CD14-positive monocyte (primary cell): ENCODE measurements around the gene RDH13. TPM values are rescaled to one million over a fixed set of nuclear protein-coding genes. Genes with fewer than 3 reads are reported as not detected.

Experiments used
- DNase-seq, 3 donors: peaks; one replicate each; pipeline ENCODE4 v3.0.0-alpha.2; 2011 to 2022
- H2AFZ ChIP-seq: 2 replicates; pipeline ENCODE4 v1.6.0; 2012; ENCODE audit warnings: mild to moderate bottlenecking, low read depth, low read length, inconsistent platforms; ENCODE audit not compliant: insufficient read depth, poor library complexity, severe bottlenecking
- H3K27ac ChIP-seq, 2 donors: 1 replicate in 1 of 2; 2 replicates in 1 of 2; pipeline ENCODE4 v1.5.1; 2012 to 2013; ENCODE audit warnings: low read length in 2 of 2, control low read depth in 1 of 2, inconsistent platforms in 1 of 2, low read depth in 1 of 2, mild to moderate bottlenecking in 1 of 2
- H3K27me3 ChIP-seq, 2 donors: one replicate each; pipeline versions ENCODE4 v1.6.0 to v1.6.1; 2011 to 2013; ENCODE audit warnings: low read length in 2 of 2; ENCODE audit not compliant: control insufficient read depth in 2 of 2, insufficient read depth in 2 of 2
- H3K36me3 ChIP-seq, 2 donors: replicated peaks in 1 of 2; 1 replicate in 1 of 2; 2 replicates in 1 of 2; pipeline versions ENCODE4 v1.5.1 to v1.6.1; 2012 to 2013; ENCODE audit warnings: low read length in 2 of 2, control low read depth in 1 of 2, inconsistent platforms in 1 of 2, mild to moderate bottlenecking in 1 of 2; ENCODE audit not compliant: insufficient read depth in 2 of 2, control insufficient read depth in 1 of 2
- H3K4me1 ChIP-seq, 2 donors: 1 replicate in 1 of 2; 2 replicates in 1 of 2; pipeline versions ENCODE4 v1.5.1 to v1.6.1; 2012 to 2013; ENCODE audit warnings: low read length in 2 of 2, control low read depth in 1 of 2, inconsistent platforms in 1 of 2, mild to moderate bottlenecking in 1 of 2, moderate library complexity in 1 of 2; ENCODE audit not compliant: insufficient read depth in 2 of 2, control insufficient read depth in 1 of 2
- H3K4me2 ChIP-seq: replicated peaks from 2 replicates; pipeline ENCODE3; 2012; ENCODE audit warnings: low read length, moderate library complexity, mild to moderate bottlenecking; ENCODE audit not compliant: poor library complexity, severe bottlenecking; ENCODE audit errors: extremely low read depth
- H3K4me3 ChIP-seq, 3 experiments: fragments of 200-600 bp in 1 of 3; sonication (generic) in 1 of 3; replicated peaks in 1 of 3; 1 replicate in 2 of 3; 2 replicates in 1 of 3; pipeline ENCODE4 v1.5.1; 2011 to 2013; ENCODE audit warnings: low read length in 3 of 3, mild to moderate bottlenecking in 3 of 3, control low read depth in 2 of 3, low read depth in 2 of 3, inconsistent platforms in 1 of 3, moderate library complexity in 1 of 3
- H3K79me2 ChIP-seq: 2 replicates; pipeline ENCODE4 v1.6.0; 2012; ENCODE audit warnings: mild to moderate bottlenecking, control low read depth, inconsistent platforms, low read length, moderate library complexity; ENCODE audit not compliant: insufficient read depth
- H3K9ac ChIP-seq: 2 replicates; pipeline ENCODE4 v1.6.0; 2017; ENCODE audit warnings: low read length, mild to moderate bottlenecking; ENCODE audit not compliant: insufficient read depth, poor library complexity, severe bottlenecking
- H3K9me3 ChIP-seq, 2 donors: replicated peaks in 1 of 2; 1 replicate in 1 of 2; 2 replicates in 1 of 2; pipeline versions ENCODE4 v1.5.1 to v1.6.1; 2012 to 2013; ENCODE audit warnings: low read length in 2 of 2, control low read depth in 1 of 2; ENCODE audit not compliant: control insufficient read depth in 1 of 2, insufficient read depth in 1 of 2
- H4K20me1 ChIP-seq: 2 replicates; pipeline ENCODE4 v1.6.0; 2012; ENCODE audit warnings: mild to moderate bottlenecking, low read length, control low read depth, moderate library complexity; ENCODE audit not compliant: insufficient read depth
- H3K27ac Mint-ChIP-seq, 7 donors: one replicate each; pipeline ENCODE4 v1.8.0; 2020; ENCODE audit warnings: mild to moderate bottlenecking in 7 of 7, mixed read lengths in 7 of 7, moderate library complexity in 6 of 7, inconsistent platforms in 2 of 7
- H3K27me3 Mint-ChIP-seq, 3 donors: one replicate each; pipeline ENCODE4 v1.8.0; 2021 to 2022; ENCODE audit warnings: low read depth in 3 of 3, mild to moderate bottlenecking in 3 of 3, mixed read lengths in 3 of 3, moderate library complexity in 3 of 3, inconsistent platforms in 1 of 3
- H3K36me3 Mint-ChIP-seq, 2 donors: one replicate each; pipeline ENCODE4 v1.8.0; 2020; ENCODE audit warnings: mixed read lengths in 2 of 2, inconsistent platforms in 1 of 2, mild to moderate bottlenecking in 1 of 2
- H3K4me1 Mint-ChIP-seq: one replicate; pipeline ENCODE4 v1.8.0; 2020; ENCODE audit warnings: mild to moderate bottlenecking, mixed read lengths
- H3K4me3 Mint-ChIP-seq, 2 donors: one replicate each; pipeline ENCODE4 v1.8.0; 2020; ENCODE audit warnings: mild to moderate bottlenecking in 2 of 2, mixed read lengths in 2 of 2, moderate library complexity in 1 of 2
- H3K9me3 Mint-ChIP-seq, 7 donors: one replicate each; pipeline ENCODE4 v1.8.0; 2020 to 2022; ENCODE audit warnings: mixed read lengths in 7 of 7, mild to moderate bottlenecking in 6 of 7, moderate library complexity in 6 of 7, inconsistent platforms in 2 of 7
- WGBS: methylation state at CpG from one replicate; pipeline ENCODE4 v1.1.5; 2013; ENCODE audit warnings: missing lambda C conversion rate; ENCODE audit not compliant: insufficient coverage; 5-methylcytosine and 5-hydroxymethylcytosine counted together
- intact Hi-C, 2 donors: fragments of 100-400 bp; cut with micrococcal nuclease; formaldehyde crosslinking; loops; one replicate each; pipeline versions ENCODE4 v1.15.0 to v1.15.1; 2023
- polyA plus RNA-seq, 3 donors: library from polyadenylated mRNA; depleted of rRNA in 1 of 3; unstranded in 2 of 3; stranded (reverse) in 1 of 3; fragments of 300-500 nt in 2 of 3; fragments of >200 nt in 1 of 3; fragmentation: Illumina TruSeq in 2 of 3; gene quantifications; 1 replicate in 2 of 3; 2 replicates in 1 of 3; pipeline ENCODE4 v1.2.3, GENCODE V29; 2012 to 2021
- TF ChIP-seq, protein P1 (sequence below): fragments of 200-600 bp; IDR thresholded peaks from one replicate; pipeline ENCODE4 v1.8.0; 2022; ENCODE audit warnings: antibody characterized with exemption, mild to moderate bottlenecking

Gene RDH13
- polyA plus RNA-seq, 3 donors: 1.6 to 4.0 (median 2.3) TPM

- Histone ChIP-seq H3K4me2 (no peak overlapping the region), H3K27me3 (peaks cover 15 to 45% of the 10 kb centered on the region in 2 donors), H3K27ac (no peak overlapping the region), H3K4me3 (no peak overlapping the region), H3K36me3 (no peaks in the 10 kb centered on the region), H3K4me1 (peaks cover 20 to 25% of the 10 kb centered on the region in 2 donors), H3K9ac (no peak overlapping the region), H3K79me2 (no peaks in the 10 kb centered on the region), H2AFZ (no peak overlapping the region), H3K9me3 (peaks cover 6 to 7% of the 10 kb centered on the region in 2 donors), H4K20me1 (no peaks in the 10 kb centered on the region)
- Mint-ChIP-seq H3K4me3 (no peak overlapping the region), H3K27ac (no peak overlapping the region), H3K9me3 (peaks cover 4 to 39% (median 22%) of the 10 kb centered on the region in 7 donors), H3K27me3 (peaks cover 55 to 72% (median 58%) of the 10 kb centered on the region in 3 donors), H3K36me3 (peaks cover 2 to 5% of the 10 kb centered on the region in 2 donors), H3K4me1 (peaks cover 29% of the 10 kb centered on the region)
- intact Hi-C loops: no loop called here
- no peak for DNase-seq
- 50% methylated on average over 3 of the region's 8 CpGs for WGBS
- TF ChIP-seq, protein P1, sequence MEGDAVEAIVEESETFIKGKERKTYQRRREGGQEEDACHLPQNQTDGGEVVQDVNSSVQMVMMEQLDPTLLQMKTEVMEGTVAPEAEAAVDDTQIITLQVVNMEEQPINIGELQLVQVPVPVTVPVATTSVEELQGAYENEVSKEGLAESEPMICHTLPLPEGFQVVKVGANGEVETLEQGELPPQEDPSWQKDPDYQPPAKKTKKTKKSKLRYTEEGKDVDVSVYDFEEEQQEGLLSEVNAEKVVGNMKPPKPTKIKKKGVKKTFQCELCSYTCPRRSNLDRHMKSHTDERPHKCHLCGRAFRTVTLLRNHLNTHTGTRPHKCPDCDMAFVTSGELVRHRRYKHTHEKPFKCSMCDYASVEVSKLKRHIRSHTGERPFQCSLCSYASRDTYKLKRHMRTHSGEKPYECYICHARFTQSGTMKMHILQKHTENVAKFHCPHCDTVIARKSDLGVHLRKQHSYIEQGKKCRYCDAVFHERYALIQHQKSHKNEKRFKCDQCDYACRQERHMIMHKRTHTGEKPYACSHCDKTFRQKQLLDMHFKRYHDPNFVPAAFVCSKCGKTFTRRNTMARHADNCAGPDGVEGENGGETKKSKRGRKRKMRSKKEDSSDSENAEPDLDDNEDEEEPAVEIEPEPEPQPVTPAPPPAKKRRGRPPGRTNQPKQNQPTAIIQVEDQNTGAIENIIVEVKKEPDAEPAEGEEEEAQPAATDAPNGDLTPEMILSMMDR: no peak
Observed at GRCh38 chr19:55071913-55072312, 9.0 kb upstream of the RDH13 start.

GRCh38 chr19:55071129-55071502 is 8.2 kb upstream of the RDH13 start:
- H3K36me3 ChIP-seq: no peaks in the 10 kb centered on the region
- DNase-seq: peak in 1 of 3 donors; percentile 23
- TF ChIP-seq, protein P1: no peak
- Mint-ChIP-seq H3K4me1 (peaks cover 29% of the 10 kb centered on the region), H3K27ac (no peak overlapping the region), H3K4me3 (no peak overlapping the region), H3K27me3 (peaks cover 60 to 80% (median 65%) of the 10 kb centered on the region in 3 donors), H3K36me3 (peaks cover 2 to 5% of the 10 kb centered on the region in 2 donors), H3K9me3 (peaks cover 4 to 39% (median 22%) of the 10 kb centered on the region in 7 donors)
- no peaks in the 10 kb centered on the region for H4K20me1 ChIP-seq
- WGBS: 66% methylated on average over 6 of the region's 8 CpGs
- no peaks in the 10 kb centered on the region for H3K79me2 ChIP-seq
- peaks cover 17 to 50% of the 10 kb centered on the region in 2 donors for H3K27me3 ChIP-seq
- no peak overlapping the region for H3K4me3 ChIP-seq
- peaks cover 20 to 21% of the 10 kb centered on the region in 2 donors for H3K4me1 ChIP-seq
- H3K4me2 ChIP-seq: no peak overlapping the region
- no peak overlapping the region for H3K9ac ChIP-seq
- no peak overlapping the region for H2AFZ ChIP-seq
- H3K9me3 ChIP-seq: peaks cover 6 to 7% of the 10 kb centered on the region in 2 donors
- H3K27ac ChIP-seq: no peak overlapping the region
- intact Hi-C loops: no loop called here
